ENCODE data around the gene SLC35G6. TPM values are rescaled to one million over a fixed set of nuclear protein-coding genes. Genes with fewer than 3 reads are reported as not detected.

The SLC35G6 gene
- total RNA-seq, 1 experiment from 2014 or later: 0.26 TPM

DNA sequence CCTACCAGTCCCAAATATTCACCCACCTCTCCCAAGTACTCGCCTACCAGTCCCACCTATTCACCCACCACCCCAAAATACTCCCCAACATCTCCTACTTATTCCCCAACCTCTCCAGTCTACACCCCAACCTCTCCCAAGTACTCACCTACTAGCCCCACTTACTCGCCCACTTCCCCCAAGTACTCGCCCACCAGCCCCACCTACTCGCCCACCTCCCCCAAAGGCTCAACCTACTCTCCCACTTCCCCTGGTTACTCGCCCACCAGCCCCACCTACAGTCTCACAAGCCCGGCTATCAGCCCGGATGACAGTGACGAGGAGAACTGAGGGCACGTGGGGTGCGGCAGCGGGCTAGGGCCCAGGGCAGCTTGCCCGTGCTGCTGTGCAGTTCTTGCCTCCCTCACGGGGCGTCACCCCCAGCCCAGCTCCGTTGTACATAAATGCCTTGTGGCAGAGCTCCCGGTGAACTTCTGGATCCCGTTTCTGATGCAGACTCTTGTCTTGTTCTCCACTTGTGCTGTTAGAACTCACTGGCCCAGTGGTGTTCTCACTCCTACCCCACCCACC is 32.7 kb downstream of the SLC35G6 start:
- no peak for TF ChIP-seq ZNF671 (CRISPR knock-in tag; IDR thresholded peaks at IDR 0.05)
- no peak for TF ChIP-seq ETV6 (CRISPR knock-in tag; IDR thresholded peaks at IDR 0.05)
- no peak for TF ChIP-seq SP1 (CRISPR knock-in tag; conservative IDR thresholded peaks at IDR 0.05)
- TF ChIP-seq, protein P1, sequence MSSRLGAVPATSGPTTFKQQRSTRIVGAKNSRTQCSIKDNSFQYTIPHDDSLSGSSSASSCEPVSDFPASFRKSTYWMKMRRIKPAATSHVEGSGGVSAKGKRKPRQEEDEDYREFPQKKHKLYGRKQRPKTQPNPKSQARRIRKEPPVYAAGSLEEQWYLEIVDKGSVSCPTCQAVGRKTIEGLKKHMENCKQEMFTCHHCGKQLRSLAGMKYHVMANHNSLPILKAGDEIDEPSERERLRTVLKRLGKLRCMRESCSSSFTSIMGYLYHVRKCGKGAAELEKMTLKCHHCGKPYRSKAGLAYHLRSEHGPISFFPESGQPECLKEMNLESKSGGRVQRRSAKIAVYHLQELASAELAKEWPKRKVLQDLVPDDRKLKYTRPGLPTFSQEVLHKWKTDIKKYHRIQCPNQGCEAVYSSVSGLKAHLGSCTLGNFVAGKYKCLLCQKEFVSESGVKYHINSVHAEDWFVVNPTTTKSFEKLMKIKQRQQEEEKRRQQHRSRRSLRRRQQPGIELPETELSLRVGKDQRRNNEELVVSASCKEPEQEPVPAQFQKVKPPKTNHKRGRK (CRISPR knock-in tag; IDR thresholded peaks at IDR 0.05; ENCODE audit: borderline replicate concordance): no peak
- TF ChIP-seq CREM (CRISPR knock-in tag; IDR thresholded peaks at IDR 0.05): no peak
- TF ChIP-seq ZNF232 (CRISPR knock-in tag; IDR thresholded peaks at IDR 0.05): no peak
- TF ChIP-seq ZNF263 (CRISPR knock-in tag; IDR thresholded peaks at IDR 0.05; ENCODE audit: low read depth): no peak
- TF ChIP-seq CREB1 (CRISPR knock-in tag; IDR thresholded peaks at IDR 0.05): no peak
- no peak for TF ChIP-seq ERG (CRISPR knock-in tag; IDR thresholded peaks at IDR 0.05)
- TF ChIP-seq ZNF121 (CRISPR knock-in tag; IDR thresholded peaks at IDR 0.05): no peak
- TF ChIP-seq, protein P2, sequence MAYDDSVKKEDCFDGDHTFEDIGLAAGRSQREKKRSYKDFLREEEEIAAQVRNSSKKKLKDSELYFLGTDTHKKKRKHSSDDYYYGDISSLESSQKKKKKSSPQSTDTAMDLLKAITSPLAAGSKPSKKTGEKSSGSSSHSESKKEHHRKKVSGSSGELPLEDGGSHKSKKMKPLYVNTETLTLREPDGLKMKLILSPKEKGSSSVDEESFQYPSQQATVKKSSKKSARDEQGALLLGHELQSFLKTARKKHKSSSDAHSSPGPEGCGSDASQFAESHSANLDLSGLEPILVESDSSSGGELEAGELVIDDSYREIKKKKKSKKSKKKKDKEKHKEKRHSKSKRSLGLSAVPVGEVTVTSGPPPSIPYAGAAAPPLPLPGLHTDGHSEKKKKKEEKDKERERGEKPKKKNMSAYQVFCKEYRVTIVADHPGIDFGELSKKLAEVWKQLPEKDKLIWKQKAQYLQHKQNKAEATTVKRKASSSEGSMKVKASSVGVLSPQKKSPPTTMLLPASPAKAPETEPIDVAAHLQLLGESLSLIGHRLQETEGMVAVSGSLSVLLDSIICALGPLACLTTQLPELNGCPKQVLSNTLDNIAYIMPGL (CRISPR knock-in tag; IDR thresholded peaks at IDR 0.05): no peak
- TF ChIP-seq ZNF423 (CRISPR knock-in tag; IDR thresholded peaks at IDR 0.05): no peak
- no peak for TF ChIP-seq NFATC4 (CRISPR knock-in tag; IDR thresholded peaks at IDR 0.05)
- no peak for TF ChIP-seq FOXP1 (CRISPR knock-in tag; IDR thresholded peaks at IDR 0.05; ENCODE audit: borderline replicate concordance)
- H3K27ac Mint-ChIP-seq: no peak overlapping the region
- no peaks in the 10 kb centered on the region for H3K27me3 Mint-ChIP-seq (ENCODE audit: low read depth)
- H3K36me3 Mint-ChIP-seq: peaks cover 44% of the 10 kb centered on the region
- CTCF ChIA-PET: interaction anchor here (0.8 to 4.4 kb wide), 10 partner anchors 9 to 157 kb away, joined by 3 to 81 read pairs (median 4); partner anchors contain the start of gene PLSCR3
- no peaks in the 10 kb centered on the region for H3K4me1 Mint-ChIP-seq
- DNase-seq (ENCODE audit: low spot score) (no peak), ATAC-seq (0 out of 2 replicates have a peak, but pooled peaks have one; percentile 30)
- no peaks in the 10 kb centered on the region for H3K9me3 Mint-ChIP-seq
- POLR2A ChIA-PET: interaction anchor here (0.7 to 1.0 kb wide), 2 partner anchors 47 to 515 kb away, joined by 3 read pairs; no protein-coding TSS in a partner anchor
- H3K4me3 Mint-ChIP-seq: no peak overlapping the region

DNA sequence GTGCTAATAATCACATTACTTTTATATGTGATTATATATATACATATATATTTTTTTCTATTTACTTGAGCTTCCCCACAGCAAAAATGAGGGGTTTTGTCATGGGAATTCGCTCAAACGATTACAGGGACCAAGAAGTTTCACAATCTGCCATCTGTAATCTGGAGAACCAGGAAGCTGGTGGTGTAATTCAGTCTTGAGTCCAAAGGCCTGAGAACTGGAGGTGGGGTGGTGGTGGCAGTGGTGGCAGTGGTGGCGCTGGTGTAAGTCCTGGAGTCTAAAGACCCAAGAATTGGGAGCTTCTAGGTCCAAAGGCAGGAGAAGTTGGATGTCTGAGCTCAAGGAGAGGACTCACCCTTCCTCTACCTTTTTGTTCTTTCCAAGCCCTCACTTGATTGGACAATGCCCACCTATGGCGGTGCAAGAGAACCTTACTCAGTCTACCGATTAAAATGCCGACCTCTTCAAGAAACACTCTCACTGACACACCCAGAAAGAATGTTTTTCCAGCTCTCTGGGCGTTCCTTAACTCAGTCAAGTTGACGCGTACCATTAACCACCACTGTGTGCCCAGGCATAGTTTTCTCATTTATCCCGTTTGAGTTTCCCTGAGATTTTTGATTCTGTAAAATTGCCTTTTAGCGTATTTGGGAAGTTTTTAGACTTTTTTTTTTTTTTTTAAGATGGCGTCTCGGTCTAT is 34.8 kb downstream of the SLC35G6 start:
- DNase-seq (ENCODE audit: low spot score): no peak
- H3K27me3 Mint-ChIP-seq (ENCODE audit: low read depth): no peaks in the 10 kb centered on the region
- no peak for ATAC-seq
- H3K36me3 Mint-ChIP-seq: peaks cover 25% of the 10 kb centered on the region
- H3K4me1 Mint-ChIP-seq: no peaks in the 10 kb centered on the region
- H3K27ac Mint-ChIP-seq: 0 out of 2 replicates have a peak overlapping the region, but pooled peaks have one; percentile 34
- ChIA-PET POLR2A (interaction anchor here (0.6 kb wide), 1 partner anchor 164 kb away, joined by 3 read pairs; no protein-coding TSS in a partner anchor), CTCF (interaction anchor here (0.6 to 4.4 kb wide), 11 partner anchors 8 to 240 kb away, joined by 3 to 81 read pairs (median 3); partner anchors contain the start of genes PLSCR3 and TP53)
- H3K9me3 Mint-ChIP-seq: no peaks in the 10 kb centered on the region
- no peak overlapping the region for H3K4me3 Mint-ChIP-seq
- TF ChIP-seq JUN (CRISPR knock-in tag; IDR thresholded peaks at IDR 0.05) (no peak), ZBTB43 (CRISPR knock-in tag; IDR thresholded peaks at IDR 0.05) (no peak), PREB (CRISPR knock-in tag; IDR thresholded peaks at IDR 0.05; ENCODE audit: borderline replicate concordance) (no peak), JAZF1 (CRISPR knock-in tag; IDR thresholded peaks at IDR 0.05) (no peak), ZNF671 (CRISPR knock-in tag; IDR thresholded peaks at IDR 0.05) (no peak), ATF2 (CRISPR knock-in tag; IDR thresholded peaks at IDR 0.05; ENCODE audit: borderline replicate concordance, low read depth) (no peak)
- TF ChIP-seq, protein P2 (CRISPR knock-in tag; IDR thresholded peaks at IDR 0.05): no peak
- TF ChIP-seq, protein P3, sequence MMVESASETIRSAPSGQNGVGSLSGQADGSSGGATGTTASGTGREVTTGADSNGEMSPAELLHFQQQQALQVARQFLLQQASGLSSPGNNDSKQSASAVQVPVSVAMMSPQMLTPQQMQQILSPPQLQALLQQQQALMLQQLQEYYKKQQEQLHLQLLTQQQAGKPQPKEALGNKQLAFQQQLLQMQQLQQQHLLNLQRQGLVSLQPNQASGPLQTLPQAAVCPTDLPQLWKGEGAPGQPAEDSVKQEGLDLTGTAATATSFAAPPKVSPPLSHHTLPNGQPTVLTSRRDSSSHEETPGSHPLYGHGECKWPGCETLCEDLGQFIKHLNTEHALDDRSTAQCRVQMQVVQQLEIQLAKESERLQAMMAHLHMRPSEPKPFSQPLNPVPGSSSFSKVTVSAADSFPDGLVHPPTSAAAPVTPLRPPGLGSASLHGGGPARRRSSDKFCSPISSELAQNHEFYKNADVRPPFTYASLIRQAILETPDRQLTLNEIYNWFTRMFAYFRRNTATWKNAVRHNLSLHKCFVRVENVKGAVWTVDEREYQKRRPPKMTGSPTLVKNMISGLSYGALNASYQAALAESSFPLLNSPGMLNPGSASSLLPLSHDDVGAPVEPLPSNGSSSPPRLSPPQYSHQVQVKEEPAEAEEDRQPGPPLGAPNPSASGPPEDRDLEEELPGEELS (CRISPR knock-in tag; IDR thresholded peaks at IDR 0.05): no peak

Data from WTC11 (cell line).